CD14-positive monocyte (primary cell): Measurements from ENCODE around the gene CCDC68. TPM values are rescaled to one million over a fixed set of nuclear protein-coding genes. Genes with fewer than 3 reads are reported as not detected.

Experiments
- DNase-seq, 3 donors: peaks; one replicate each; pipeline ENCODE4 v3.0.0-alpha.2; 2011 to 2022
- H2AFZ ChIP-seq: 2 replicates; pipeline ENCODE4 v1.6.0; 2012; ENCODE audit warnings: mild to moderate bottlenecking, low read depth, low read length, inconsistent platforms; ENCODE audit not compliant: insufficient read depth, poor library complexity, severe bottlenecking
- H3K27ac ChIP-seq, 2 donors: 1 replicate in 1 of 2; 2 replicates in 1 of 2; pipeline ENCODE4 v1.5.1; 2012 to 2013; ENCODE audit warnings: low read length in 2 of 2, control low read depth in 1 of 2, inconsistent platforms in 1 of 2, low read depth in 1 of 2, mild to moderate bottlenecking in 1 of 2
- H3K27me3 ChIP-seq, 2 donors: one replicate each; pipeline versions ENCODE4 v1.6.0 to v1.6.1; 2011 to 2013; ENCODE audit warnings: low read length in 2 of 2; ENCODE audit not compliant: control insufficient read depth in 2 of 2, insufficient read depth in 2 of 2
- H3K36me3 ChIP-seq, 2 donors: replicated peaks in 1 of 2; 1 replicate in 1 of 2; 2 replicates in 1 of 2; pipeline versions ENCODE4 v1.5.1 to v1.6.1; 2012 to 2013; ENCODE audit warnings: low read length in 2 of 2, control low read depth in 1 of 2, inconsistent platforms in 1 of 2, mild to moderate bottlenecking in 1 of 2; ENCODE audit not compliant: insufficient read depth in 2 of 2, control insufficient read depth in 1 of 2
- H3K4me1 ChIP-seq, 2 donors: 1 replicate in 1 of 2; 2 replicates in 1 of 2; pipeline versions ENCODE4 v1.5.1 to v1.6.1; 2012 to 2013; ENCODE audit warnings: low read length in 2 of 2, control low read depth in 1 of 2, inconsistent platforms in 1 of 2, mild to moderate bottlenecking in 1 of 2, moderate library complexity in 1 of 2; ENCODE audit not compliant: insufficient read depth in 2 of 2, control insufficient read depth in 1 of 2
- H3K4me2 ChIP-seq: replicated peaks from 2 replicates; pipeline ENCODE3; 2012; ENCODE audit warnings: low read length, moderate library complexity, mild to moderate bottlenecking; ENCODE audit not compliant: poor library complexity, severe bottlenecking; ENCODE audit errors: extremely low read depth
- H3K4me3 ChIP-seq, 3 experiments: fragments of 200-600 bp in 1 of 3; sonication (generic) in 1 of 3; replicated peaks in 1 of 3; 1 replicate in 2 of 3; 2 replicates in 1 of 3; pipeline ENCODE4 v1.5.1; 2011 to 2013; ENCODE audit warnings: low read length in 3 of 3, mild to moderate bottlenecking in 3 of 3, control low read depth in 2 of 3, low read depth in 2 of 3, inconsistent platforms in 1 of 3, moderate library complexity in 1 of 3
- H3K79me2 ChIP-seq: 2 replicates; pipeline ENCODE4 v1.6.0; 2012; ENCODE audit warnings: mild to moderate bottlenecking, control low read depth, inconsistent platforms, low read length, moderate library complexity; ENCODE audit not compliant: insufficient read depth
- H3K9ac ChIP-seq: 2 replicates; pipeline ENCODE4 v1.6.0; 2017; ENCODE audit warnings: low read length, mild to moderate bottlenecking; ENCODE audit not compliant: insufficient read depth, poor library complexity, severe bottlenecking
- H3K9me3 ChIP-seq, 2 donors: replicated peaks in 1 of 2; 1 replicate in 1 of 2; 2 replicates in 1 of 2; pipeline versions ENCODE4 v1.5.1 to v1.6.1; 2012 to 2013; ENCODE audit warnings: low read length in 2 of 2, control low read depth in 1 of 2; ENCODE audit not compliant: control insufficient read depth in 1 of 2, insufficient read depth in 1 of 2
- H4K20me1 ChIP-seq: 2 replicates; pipeline ENCODE4 v1.6.0; 2012; ENCODE audit warnings: mild to moderate bottlenecking, low read length, control low read depth, moderate library complexity; ENCODE audit not compliant: insufficient read depth
- H3K27ac Mint-ChIP-seq, 7 donors: one replicate each; pipeline ENCODE4 v1.8.0; 2020; ENCODE audit warnings: mild to moderate bottlenecking in 7 of 7, mixed read lengths in 7 of 7, moderate library complexity in 6 of 7, inconsistent platforms in 2 of 7
- H3K27me3 Mint-ChIP-seq, 3 donors: one replicate each; pipeline ENCODE4 v1.8.0; 2021 to 2022; ENCODE audit warnings: low read depth in 3 of 3, mild to moderate bottlenecking in 3 of 3, mixed read lengths in 3 of 3, moderate library complexity in 3 of 3, inconsistent platforms in 1 of 3
- H3K36me3 Mint-ChIP-seq, 2 donors: one replicate each; pipeline ENCODE4 v1.8.0; 2020; ENCODE audit warnings: mixed read lengths in 2 of 2, inconsistent platforms in 1 of 2, mild to moderate bottlenecking in 1 of 2
- H3K4me1 Mint-ChIP-seq: one replicate; pipeline ENCODE4 v1.8.0; 2020; ENCODE audit warnings: mild to moderate bottlenecking, mixed read lengths
- H3K4me3 Mint-ChIP-seq, 2 donors: one replicate each; pipeline ENCODE4 v1.8.0; 2020; ENCODE audit warnings: mild to moderate bottlenecking in 2 of 2, mixed read lengths in 2 of 2, moderate library complexity in 1 of 2
- H3K9me3 Mint-ChIP-seq, 7 donors: one replicate each; pipeline ENCODE4 v1.8.0; 2020 to 2022; ENCODE audit warnings: mixed read lengths in 7 of 7, mild to moderate bottlenecking in 6 of 7, moderate library complexity in 6 of 7, inconsistent platforms in 2 of 7
- WGBS: methylation state at CpG from one replicate; pipeline ENCODE4 v1.1.5; 2013; ENCODE audit warnings: missing lambda C conversion rate; ENCODE audit not compliant: insufficient coverage; 5-methylcytosine and 5-hydroxymethylcytosine counted together
- intact Hi-C, 2 donors: fragments of 100-400 bp; cut with micrococcal nuclease; formaldehyde crosslinking; loops; one replicate each; pipeline versions ENCODE4 v1.15.0 to v1.15.1; 2023
- polyA plus RNA-seq, 3 donors: library from polyadenylated mRNA; depleted of rRNA in 1 of 3; unstranded in 2 of 3; stranded (reverse) in 1 of 3; fragments of 300-500 nt in 2 of 3; fragments of >200 nt in 1 of 3; fragmentation: Illumina TruSeq in 2 of 3; gene quantifications; 1 replicate in 2 of 3; 2 replicates in 1 of 3; pipeline ENCODE4 v1.2.3, GENCODE V29; 2012 to 2021
- TF ChIP-seq, protein P1 (sequence below): fragments of 200-600 bp; IDR thresholded peaks from one replicate; pipeline ENCODE4 v1.8.0; 2022; ENCODE audit warnings: antibody characterized with exemption, mild to moderate bottlenecking

CCDC68 gene
- polyA plus RNA-seq, 3 donors = 0.09 to 0.15 TPM; not detected in 1

DNA sequence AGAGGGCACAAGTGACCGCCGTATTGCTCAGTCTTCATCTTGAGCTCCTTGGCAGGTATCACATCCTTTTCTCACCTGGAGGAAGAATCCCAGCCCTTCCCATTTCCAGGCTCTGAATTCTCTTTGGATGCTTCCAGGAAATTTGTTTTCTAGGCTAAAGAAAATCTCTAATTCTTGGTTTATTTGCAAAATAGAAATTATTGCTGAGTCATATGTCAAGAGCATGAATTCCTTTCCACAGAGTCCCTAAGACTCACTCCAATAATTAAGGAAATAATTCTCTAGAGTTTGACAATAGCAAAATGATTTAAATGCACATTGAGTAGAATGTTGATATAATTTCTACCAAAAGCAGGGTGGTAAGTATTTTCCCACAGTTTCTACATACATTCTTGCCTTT, 16.3 kb upstream of the CCDC68 start:
- Mint-ChIP-seq H3K9me3 (peaks cover 0 to 4% (median 2%) of the 10 kb centered on the region in 7 donors), H3K4me1 (no peaks in the 10 kb centered on the region), H3K36me3 (no peaks in the 10 kb centered on the region), H3K27ac (no peak overlapping the region), H3K4me3 (no peak overlapping the region), H3K27me3 (peaks cover 0 to 3% (median 0%) of the 10 kb centered on the region in 3 donors)
- intact Hi-C loops = no loop called here
- Histone ChIP-seq H3K4me3 (no peak overlapping the region), H4K20me1 (no peaks in the 10 kb centered on the region), H2AFZ (no peak overlapping the region), H3K36me3 (no peaks in the 10 kb centered on the region), H3K79me2 (no peaks in the 10 kb centered on the region), H3K4me1 (no peaks in the 10 kb centered on the region), H3K9me3 (no peaks in the 10 kb centered on the region), H3K27me3 (no peaks in the 10 kb centered on the region), H3K4me2 (no peak overlapping the region), H3K9ac (no peak overlapping the region), H3K27ac (no peak overlapping the region)
- WGBS = 100% methylated on average over 2 of the region's 2 CpGs
- DNase-seq = no peak
- TF ChIP-seq, protein P1, sequence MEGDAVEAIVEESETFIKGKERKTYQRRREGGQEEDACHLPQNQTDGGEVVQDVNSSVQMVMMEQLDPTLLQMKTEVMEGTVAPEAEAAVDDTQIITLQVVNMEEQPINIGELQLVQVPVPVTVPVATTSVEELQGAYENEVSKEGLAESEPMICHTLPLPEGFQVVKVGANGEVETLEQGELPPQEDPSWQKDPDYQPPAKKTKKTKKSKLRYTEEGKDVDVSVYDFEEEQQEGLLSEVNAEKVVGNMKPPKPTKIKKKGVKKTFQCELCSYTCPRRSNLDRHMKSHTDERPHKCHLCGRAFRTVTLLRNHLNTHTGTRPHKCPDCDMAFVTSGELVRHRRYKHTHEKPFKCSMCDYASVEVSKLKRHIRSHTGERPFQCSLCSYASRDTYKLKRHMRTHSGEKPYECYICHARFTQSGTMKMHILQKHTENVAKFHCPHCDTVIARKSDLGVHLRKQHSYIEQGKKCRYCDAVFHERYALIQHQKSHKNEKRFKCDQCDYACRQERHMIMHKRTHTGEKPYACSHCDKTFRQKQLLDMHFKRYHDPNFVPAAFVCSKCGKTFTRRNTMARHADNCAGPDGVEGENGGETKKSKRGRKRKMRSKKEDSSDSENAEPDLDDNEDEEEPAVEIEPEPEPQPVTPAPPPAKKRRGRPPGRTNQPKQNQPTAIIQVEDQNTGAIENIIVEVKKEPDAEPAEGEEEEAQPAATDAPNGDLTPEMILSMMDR = no peak

DNA sequence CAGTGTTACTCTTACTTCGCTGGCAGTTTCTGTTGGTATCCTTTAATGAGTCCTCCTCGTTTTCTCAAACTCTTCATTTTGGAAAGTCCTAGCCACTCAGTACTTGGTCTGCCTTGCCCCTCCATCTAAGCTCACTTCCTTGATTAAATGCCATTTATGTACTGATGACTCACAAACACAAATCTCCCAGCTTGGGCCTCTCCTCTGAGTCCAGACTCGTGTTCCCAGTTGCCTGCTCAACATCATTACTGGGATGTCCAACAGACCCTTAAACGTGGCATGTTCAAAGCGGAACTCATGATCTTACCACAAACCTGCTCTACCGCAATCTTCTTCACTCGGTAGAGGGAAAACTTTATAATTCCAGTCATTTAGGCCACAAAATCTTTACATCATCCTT, 13.8 kb upstream of the CCDC68 start:
- H3K79me2 ChIP-seq = no peaks in the 10 kb centered on the region
- no peaks in the 10 kb centered on the region for H3K36me3 ChIP-seq
- H3K27ac ChIP-seq = no peak overlapping the region
- WGBS = 92% methylated on average over 7 of the region's 7 CpGs
- H4K20me1 ChIP-seq = no peaks in the 10 kb centered on the region
- peaks cover 4 to 5% of the 10 kb centered on the region in 2 donors for H3K4me1 ChIP-seq
- Mint-ChIP-seq H3K9me3 (peaks cover 10 to 16% (median 14%) of the 10 kb centered on the region in 7 donors), H3K4me3 (no peak overlapping the region), H3K27ac (peak overlapping the region in 1 of 7 donors; percentile 6), H3K27me3 (peaks cover 0 to 3% (median 0%) of the 10 kb centered on the region in 3 donors), H3K36me3 (no peaks in the 10 kb centered on the region), H3K4me1 (peaks cover 5% of the 10 kb centered on the region)
- no peak for DNase-seq
- no peak overlapping the region for H3K4me2 ChIP-seq
- TF ChIP-seq, protein P1 = no peak
- H3K9me3 ChIP-seq = peaks cover 9 to 12% of the 10 kb centered on the region in 2 donors
- intact Hi-C loops = no loop called here
- no peak overlapping the region for H3K9ac ChIP-seq
- H3K4me3 ChIP-seq = no peak overlapping the region
- no peak overlapping the region for H2AFZ ChIP-seq
- H3K27me3 ChIP-seq = no peaks in the 10 kb centered on the region
